Panc1 (cell line): ENCODE results near the gene CATSPER3.

Experiments
- POLR2AphosphoS5 ChIP-seq: IDR thresholded peaks from 2 replicates; pipeline ENCODE4 v1.6.1; 2012; ENCODE audit warnings: mild to moderate bottlenecking, low read depth, low read length, moderate library complexity
- TF ChIP-seq, protein P1 (sequence below): fragments of 450-650 bp; IDR thresholded peaks from 2 replicates; pipeline ENCODE4 v1.5.1; 2017; ENCODE audit warnings: mild to moderate bottlenecking

DNA sequence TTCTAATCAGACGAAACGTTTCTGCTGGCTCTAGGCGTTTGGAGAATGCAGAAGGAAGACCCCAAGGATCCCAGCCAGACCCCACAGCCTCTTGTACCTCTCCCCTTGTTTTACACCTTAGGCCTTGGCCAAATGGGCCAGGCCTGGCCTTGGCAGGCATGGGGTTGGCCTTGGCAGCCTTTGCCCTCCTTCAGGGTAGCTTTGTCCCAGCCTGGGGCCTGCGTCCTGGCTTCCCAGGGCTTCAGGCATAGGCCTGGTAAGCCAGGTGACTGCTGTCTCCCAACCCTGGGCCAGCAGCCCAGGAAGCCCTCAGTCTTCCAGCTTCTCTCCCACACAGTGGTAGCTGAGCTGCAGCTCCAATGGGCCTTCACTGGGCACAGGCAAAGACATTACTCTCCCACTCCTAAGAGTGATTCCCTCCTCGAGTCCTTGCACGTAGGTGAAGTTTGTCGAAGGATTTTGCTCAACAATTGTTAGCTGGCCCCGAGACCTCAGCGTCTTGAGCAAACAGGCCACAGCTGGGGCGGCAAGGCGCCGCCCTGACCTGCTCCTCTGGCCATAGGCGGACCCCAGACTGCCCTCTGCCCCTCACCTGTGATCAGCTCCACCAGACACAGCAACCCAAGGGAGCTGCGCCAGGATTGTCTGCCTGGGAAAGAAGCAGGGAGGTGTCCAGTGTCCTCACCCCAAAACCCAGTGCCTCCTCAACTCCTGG, 67.4 kb downstream of the CATSPER3 start:
- TF ChIP-seq, protein P1, sequence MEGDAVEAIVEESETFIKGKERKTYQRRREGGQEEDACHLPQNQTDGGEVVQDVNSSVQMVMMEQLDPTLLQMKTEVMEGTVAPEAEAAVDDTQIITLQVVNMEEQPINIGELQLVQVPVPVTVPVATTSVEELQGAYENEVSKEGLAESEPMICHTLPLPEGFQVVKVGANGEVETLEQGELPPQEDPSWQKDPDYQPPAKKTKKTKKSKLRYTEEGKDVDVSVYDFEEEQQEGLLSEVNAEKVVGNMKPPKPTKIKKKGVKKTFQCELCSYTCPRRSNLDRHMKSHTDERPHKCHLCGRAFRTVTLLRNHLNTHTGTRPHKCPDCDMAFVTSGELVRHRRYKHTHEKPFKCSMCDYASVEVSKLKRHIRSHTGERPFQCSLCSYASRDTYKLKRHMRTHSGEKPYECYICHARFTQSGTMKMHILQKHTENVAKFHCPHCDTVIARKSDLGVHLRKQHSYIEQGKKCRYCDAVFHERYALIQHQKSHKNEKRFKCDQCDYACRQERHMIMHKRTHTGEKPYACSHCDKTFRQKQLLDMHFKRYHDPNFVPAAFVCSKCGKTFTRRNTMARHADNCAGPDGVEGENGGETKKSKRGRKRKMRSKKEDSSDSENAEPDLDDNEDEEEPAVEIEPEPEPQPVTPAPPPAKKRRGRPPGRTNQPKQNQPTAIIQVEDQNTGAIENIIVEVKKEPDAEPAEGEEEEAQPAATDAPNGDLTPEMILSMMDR: no peak
- TF ChIP-seq POLR2AphosphoS5: no peak
